IPS DF 6.9 (cell line): ENCODE data around the gene POU3F3.

Experiments
- DNase-seq: peaks from one replicate; pipeline ENCODE4 v3.0.0-alpha.2; 2013; ENCODE audit warnings: low read depth, low spot score
- H3K27ac ChIP-seq: one replicate; pipeline ENCODE4 v1.5.1; 2013; ENCODE audit warnings: low read length, control low read depth
- H3K27me3 ChIP-seq: 2 replicates; pipeline ENCODE4 v1.6.1; 2013; ENCODE audit warnings: mild to moderate bottlenecking, low read length; ENCODE audit not compliant: control insufficient read depth, insufficient read depth
- H3K36me3 ChIP-seq: 2 replicates; pipeline ENCODE4 v1.6.1; 2013; ENCODE audit warnings: low read length; ENCODE audit not compliant: control insufficient read depth, insufficient read depth
- H3K4me1 ChIP-seq: 2 replicates; pipeline ENCODE4 v1.6.1; 2013; ENCODE audit warnings: low read length; ENCODE audit not compliant: control insufficient read depth, insufficient read depth
- H3K4me3 ChIP-seq: 2 replicates; pipeline ENCODE4 v1.5.1; 2013; ENCODE audit warnings: mild to moderate bottlenecking, low read length
- H3K9me3 ChIP-seq: 2 replicates; pipeline ENCODE4 v1.6.1; 2013; ENCODE audit warnings: low read length, inconsistent platforms; ENCODE audit not compliant: control insufficient read depth, insufficient read depth
- WGBS: extraction: QIAGEN DNeasy Blood & Tissue Kit; methylation state at CpG from one replicate; pipeline ENCODE4 v1.1.7; 2013; ENCODE audit warnings: mixed read lengths, missing lambda C conversion rate; ENCODE audit not compliant: insufficient read length, insufficient coverage; 5-methylcytosine and 5-hydroxymethylcytosine counted together

The POU3F3 gene

GRCh38 chr2:104876606-104877570 lies 23.0 kb downstream of the POU3F3 start:
- H3K9me3 ChIP-seq, result no peaks in the 10 kb centered on the region
- no CpG with 5 or more reads among the region's 14 CpGs for WGBS
- H3K27ac ChIP-seq, result no peak overlapping the region
- H3K4me1 ChIP-seq, result 0 out of 2 replicates have a peak, but pooled peaks cover 2% of the 10 kb centered on the region
- DNase-seq, result no peak
- no peaks in the 10 kb centered on the region for H3K36me3 ChIP-seq
- H3K27me3 ChIP-seq, result peaks cover 18% of the 10 kb centered on the region; the same call in 1 of the 2 replicates
- no peak overlapping the region for H3K4me3 ChIP-seq

GRCh38 chr2:104878863-104879512 lies 25.1 kb downstream of the POU3F3 start:
- Histone ChIP-seq H3K36me3 (no peaks in the 10 kb centered on the region), H3K9me3 (no peaks in the 10 kb centered on the region), H3K27ac (no peak overlapping the region), H3K4me1 (0 out of 2 replicates have a peak, but pooled peaks cover 2% of the 10 kb centered on the region), H3K4me3 (no peak overlapping the region), H3K27me3 (peaks cover 10% of the 10 kb centered on the region; the same call in 1 of the 2 replicates)
- DNase-seq, result no peak
- WGBS, result no CpG with 5 or more reads among the region's 11 CpGs

- no peaks in the 10 kb centered on the region for H3K36me3 ChIP-seq
- no peak for DNase-seq
- no peaks in the 10 kb centered on the region for H3K9me3 ChIP-seq
- no peak overlapping the region for H3K27ac ChIP-seq
- no CpG with 5 or more reads among the region's 6 CpGs for WGBS
- H3K4me3 ChIP-seq, result no peak overlapping the region
- no peaks in the 10 kb centered on the region for H3K4me1 ChIP-seq
- H3K27me3 ChIP-seq, result peaks cover 2% of the 10 kb centered on the region; the same call in 1 of the 2 replicates
Observed at GRCh38 chr2:104880076-104880475, 26.2 kb downstream of the POU3F3 start.

GRCh38 chr2:104883357-104883756 lies 29.4 kb downstream of the POU3F3 start:
- Histone ChIP-seq H3K27me3 (peaks cover 1% of the 10 kb centered on the region; the same call in 1 of the 2 replicates), H3K36me3 (no peaks in the 10 kb centered on the region), H3K4me3 (no peak overlapping the region), H3K27ac (no peak overlapping the region), H3K9me3 (no peaks in the 10 kb centered on the region), H3K4me1 (no peaks in the 10 kb centered on the region; the same call in 1 of the 2 replicates)
- DNase-seq, result no peak
- no CpG with 5 or more reads among the region's 3 CpGs for WGBS

GRCh38 chr2:104885119-104885782 lies 31.3 kb downstream of the POU3F3 start:
- no CpG with 5 or more reads among the region's 5 CpGs for WGBS
- Histone ChIP-seq H3K4me3 (no peak overlapping the region), H3K9me3 (no peaks in the 10 kb centered on the region), H3K36me3 (no peaks in the 10 kb centered on the region), H3K27me3 (peaks cover 1% of the 10 kb centered on the region; the same call in 1 of the 2 replicates), H3K4me1 (no peaks in the 10 kb centered on the region; the same call in 1 of the 2 replicates), H3K27ac (no peak overlapping the region)
- no peak for DNase-seq

GRCh38 chr2:104887676-104888075 lies 33.8 kb downstream of the POU3F3 start:
- Histone ChIP-seq H3K36me3 (no peaks in the 10 kb centered on the region), H3K9me3 (no peaks in the 10 kb centered on the region), H3K4me1 (no peaks in the 10 kb centered on the region; the same call in 1 of the 2 replicates), H3K27ac (no peak overlapping the region), H3K27me3 (peaks cover 1% of the 10 kb centered on the region; the same call in 1 of the 2 replicates), H3K4me3 (no peak overlapping the region)
- no CpG with 5 or more reads among the region's 6 CpGs for WGBS
- no peak for DNase-seq

- no peaks in the 10 kb centered on the region for H3K36me3 ChIP-seq
- no peak overlapping the region for H3K4me3 ChIP-seq
- H3K27me3 ChIP-seq, result no peaks in the 10 kb centered on the region
- no peak for DNase-seq
- WGBS, result no CpG with 5 or more reads among the region's 7 CpGs
- no peak overlapping the region for H3K27ac ChIP-seq
- no peaks in the 10 kb centered on the region; the same call in 1 of the 2 replicates for H3K4me1 ChIP-seq
- H3K9me3 ChIP-seq, result no peaks in the 10 kb centered on the region
Observed at GRCh38 chr2:104888489-104889258, 34.8 kb downstream of the POU3F3 start.

- Histone ChIP-seq H3K36me3 (no peaks in the 10 kb centered on the region), H3K4me1 (no peaks in the 10 kb centered on the region; the same call in 1 of the 2 replicates), H3K4me3 (no peak overlapping the region), H3K9me3 (no peaks in the 10 kb centered on the region), H3K27ac (no peak overlapping the region), H3K27me3 (no peaks in the 10 kb centered on the region)
- no peak for DNase-seq
- WGBS, result no CpG with 5 or more reads among the region's 8 CpGs
Observed at GRCh38 chr2:104889291-104889959, 35.5 kb downstream of the POU3F3 start.

- Histone ChIP-seq H3K36me3 (no peaks in the 10 kb centered on the region), H3K4me1 (no peaks in the 10 kb centered on the region; the same call in 1 of the 2 replicates), H3K9me3 (no peaks in the 10 kb centered on the region), H3K4me3 (no peak overlapping the region), H3K27me3 (no peaks in the 10 kb centered on the region), H3K27ac (no peak overlapping the region)
- WGBS, result no CpG with 5 or more reads among the region's 15 CpGs
- no peak for DNase-seq
Observed at GRCh38 chr2:104889960-104890684, 36.2 kb downstream of the POU3F3 start.
